HFFc6 (cell line): Measurements from ENCODE around the gene GOLPH3L. TPM values are rescaled to one million over a fixed set of nuclear protein-coding genes. Genes with fewer than 3 reads are reported as not detected.
"Not testable (repeated sequence)": the region's sequence is repeated elsewhere in the genome, so short reads cannot be mapped to it uniquely, and the experiment has no call there.

Source experiments
- DNase-seq: peaks from one replicate; pipeline ENCODE4 v3.0.0-alpha.2; 2018
- H3K27ac Mint-ChIP-seq: 2 replicates; pipeline ENCODE4 v1.8.0; 2020; ENCODE audit warnings: mild to moderate bottlenecking, mixed read lengths
- H3K27me3 Mint-ChIP-seq: 2 replicates; pipeline ENCODE4 v1.8.0; 2021; ENCODE audit warnings: mild to moderate bottlenecking, moderate library complexity, mixed read lengths; ENCODE audit not compliant: insufficient read depth
- H3K36me3 Mint-ChIP-seq: 2 replicates; pipeline ENCODE4 v1.8.0; 2021; ENCODE audit warnings: low read depth, mixed read lengths
- H3K4me1 Mint-ChIP-seq: 2 replicates; pipeline ENCODE4 v1.8.0; 2020; ENCODE audit warnings: low read depth, mixed read lengths
- H3K4me3 Mint-ChIP-seq: 2 replicates; pipeline ENCODE4 v1.8.0; 2020; ENCODE audit warnings: mild to moderate bottlenecking, moderate library complexity, mixed read lengths
- H3K9me3 Mint-ChIP-seq: 2 replicates; pipeline ENCODE4 v1.8.0; 2020; ENCODE audit warnings: mild to moderate bottlenecking, mixed read lengths
- total RNA-seq, 6 experiments: library from RNA; stranded (reverse); fragmentation: NEBNext Ultra II Directional; extraction: Animal tissue kit (Norgen Biotek cat#: 25700); gene quantifications; 2 replicates in 1 of 6; 3 replicates in 5 of 6; pipeline ENCODE4 v1.2.3, GENCODE V29; 2021
- TF ChIP-seq, protein P1 (sequence below): fragments of 200-600 bp; sonication (generic); IDR thresholded peaks from 2 replicates; pipeline ENCODE4 v1.5.0; 2021; ENCODE audit warnings: antibody characterized with exemption, mild to moderate bottlenecking

The GOLPH3L gene
- total RNA-seq, 6 experiments from 2014 or later: 22.0 to 26.3 (median 24.6) TPM

DNA sequence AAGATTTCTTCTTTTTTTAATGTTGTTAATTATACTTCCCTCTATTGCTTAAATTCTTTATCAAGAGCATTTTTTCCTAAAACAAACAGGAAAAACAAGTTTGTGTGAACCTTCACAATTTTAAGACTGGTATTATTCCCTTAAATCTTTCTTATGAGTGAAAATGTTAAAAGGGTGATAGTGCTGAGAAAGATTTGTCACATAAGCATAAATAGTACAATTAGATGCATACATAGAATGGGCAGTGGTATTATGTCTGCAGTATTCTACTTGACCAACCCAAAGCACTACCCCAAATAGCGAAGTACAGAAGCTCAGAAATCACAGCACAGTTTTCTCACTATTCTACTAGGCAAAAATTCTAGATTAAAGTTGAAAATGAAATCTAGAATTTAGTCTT, 18.0 kb downstream of the GOLPH3L start:
- TF ChIP-seq, protein P1, sequence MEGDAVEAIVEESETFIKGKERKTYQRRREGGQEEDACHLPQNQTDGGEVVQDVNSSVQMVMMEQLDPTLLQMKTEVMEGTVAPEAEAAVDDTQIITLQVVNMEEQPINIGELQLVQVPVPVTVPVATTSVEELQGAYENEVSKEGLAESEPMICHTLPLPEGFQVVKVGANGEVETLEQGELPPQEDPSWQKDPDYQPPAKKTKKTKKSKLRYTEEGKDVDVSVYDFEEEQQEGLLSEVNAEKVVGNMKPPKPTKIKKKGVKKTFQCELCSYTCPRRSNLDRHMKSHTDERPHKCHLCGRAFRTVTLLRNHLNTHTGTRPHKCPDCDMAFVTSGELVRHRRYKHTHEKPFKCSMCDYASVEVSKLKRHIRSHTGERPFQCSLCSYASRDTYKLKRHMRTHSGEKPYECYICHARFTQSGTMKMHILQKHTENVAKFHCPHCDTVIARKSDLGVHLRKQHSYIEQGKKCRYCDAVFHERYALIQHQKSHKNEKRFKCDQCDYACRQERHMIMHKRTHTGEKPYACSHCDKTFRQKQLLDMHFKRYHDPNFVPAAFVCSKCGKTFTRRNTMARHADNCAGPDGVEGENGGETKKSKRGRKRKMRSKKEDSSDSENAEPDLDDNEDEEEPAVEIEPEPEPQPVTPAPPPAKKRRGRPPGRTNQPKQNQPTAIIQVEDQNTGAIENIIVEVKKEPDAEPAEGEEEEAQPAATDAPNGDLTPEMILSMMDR: no peak
- Mint-ChIP-seq H3K27me3 (no peaks in the 10 kb centered on the region), H3K36me3 (no peaks in the 10 kb centered on the region), H3K9me3 (no peaks in the 10 kb centered on the region), H3K4me1 (no peaks in the 10 kb centered on the region), H3K4me3 (no peak overlapping the region), H3K27ac (no peak overlapping the region)
- no peak for DNase-seq

DNA sequence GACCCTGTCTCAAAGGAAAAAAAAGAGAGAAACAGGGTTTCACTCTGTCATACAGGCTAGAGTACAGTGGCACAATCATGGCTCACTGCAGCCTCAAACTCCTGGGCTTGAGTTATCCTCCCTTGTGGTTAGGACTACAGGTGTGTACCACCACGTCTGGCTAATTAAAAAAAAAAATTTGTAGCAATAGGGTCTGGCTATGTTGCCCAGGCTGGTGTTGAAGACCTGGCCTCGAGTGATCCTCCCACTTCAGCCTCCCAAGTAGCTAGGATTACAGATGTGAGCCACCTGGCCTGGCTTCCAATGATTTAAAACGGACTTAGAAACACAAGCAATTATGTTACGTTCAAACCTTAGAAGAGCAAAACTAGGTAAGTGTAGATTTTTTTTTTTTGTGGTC, 22.1 kb downstream of the GOLPH3L start:
- no peak for DNase-seq
- TF ChIP-seq, protein P1: no peak
- no peak overlapping the region for H3K27ac Mint-ChIP-seq
- no peaks in the 10 kb centered on the region for H3K36me3 Mint-ChIP-seq
- no peaks in the 10 kb centered on the region for H3K4me1 Mint-ChIP-seq
- no peak overlapping the region for H3K4me3 Mint-ChIP-seq
- H3K9me3 Mint-ChIP-seq: no peaks in the 10 kb centered on the region
- peaks cover 1% of the 10 kb centered on the region; the same call in 1 of the 2 replicates for H3K27me3 Mint-ChIP-seq

DNA sequence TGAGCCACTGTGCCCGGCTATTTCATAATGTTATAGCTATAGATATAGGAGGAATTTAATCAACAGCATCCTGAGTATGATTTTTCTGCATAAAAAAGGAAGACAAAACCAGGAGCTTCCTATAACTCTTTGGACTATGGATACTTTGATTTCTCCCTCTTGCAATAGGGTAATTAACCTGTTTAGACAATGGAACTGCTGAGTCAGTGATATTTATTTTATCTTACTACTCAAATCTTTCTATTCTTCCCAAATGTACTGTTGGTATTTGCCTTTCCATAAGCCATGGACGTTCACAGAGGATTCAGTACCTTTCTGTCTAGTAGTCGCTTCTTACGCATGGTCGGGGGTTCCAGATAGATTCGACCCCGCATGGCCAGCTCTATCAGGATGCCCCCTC, 33.6 kb downstream of the GOLPH3L start:
- peaks cover 20% of the 10 kb centered on the region for H3K36me3 Mint-ChIP-seq
- DNase-seq: no peak
- no peaks in the 10 kb centered on the region for H3K9me3 Mint-ChIP-seq
- no peak overlapping the region for H3K4me3 Mint-ChIP-seq
- H3K4me1 Mint-ChIP-seq: peaks cover 7% of the 10 kb centered on the region; the same call in 1 of the 2 replicates
- H3K27me3 Mint-ChIP-seq: peaks cover 3% of the 10 kb centered on the region; the same call in 1 of the 2 replicates
- TF ChIP-seq, protein P1: no peak
- H3K27ac Mint-ChIP-seq: no peak overlapping the region

DNA sequence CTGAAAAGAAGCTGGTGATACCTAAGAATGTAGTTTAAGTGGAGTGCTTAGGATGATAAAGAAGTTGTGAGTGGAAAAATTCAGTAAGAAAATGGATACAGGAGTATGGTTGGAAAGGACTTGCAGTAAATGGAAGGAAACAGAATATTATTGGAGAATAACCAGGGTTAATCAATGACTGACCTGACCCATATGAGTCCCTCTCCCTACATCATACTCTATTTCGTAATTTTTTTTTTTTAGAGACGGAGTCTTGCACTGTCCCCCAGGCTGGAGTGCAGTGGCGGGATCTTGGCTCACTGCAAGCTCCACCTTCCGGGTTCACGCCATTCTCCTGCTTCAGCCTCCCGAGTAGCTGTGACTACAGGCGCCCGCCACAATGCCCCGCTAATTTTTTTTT, 34.1 kb downstream of the GOLPH3L start:
- peaks cover 7% of the 10 kb centered on the region; the same call in 1 of the 2 replicates for H3K4me1 Mint-ChIP-seq
- H3K27ac Mint-ChIP-seq: no peak overlapping the region
- DNase-seq: no peak
- no peaks in the 10 kb centered on the region for H3K9me3 Mint-ChIP-seq
- TF ChIP-seq, protein P1: no peak
- H3K36me3 Mint-ChIP-seq: peaks cover 21% of the 10 kb centered on the region
- H3K27me3 Mint-ChIP-seq: peaks cover 3% of the 10 kb centered on the region; the same call in 1 of the 2 replicates
- H3K4me3 Mint-ChIP-seq: no peak overlapping the region

DNA sequence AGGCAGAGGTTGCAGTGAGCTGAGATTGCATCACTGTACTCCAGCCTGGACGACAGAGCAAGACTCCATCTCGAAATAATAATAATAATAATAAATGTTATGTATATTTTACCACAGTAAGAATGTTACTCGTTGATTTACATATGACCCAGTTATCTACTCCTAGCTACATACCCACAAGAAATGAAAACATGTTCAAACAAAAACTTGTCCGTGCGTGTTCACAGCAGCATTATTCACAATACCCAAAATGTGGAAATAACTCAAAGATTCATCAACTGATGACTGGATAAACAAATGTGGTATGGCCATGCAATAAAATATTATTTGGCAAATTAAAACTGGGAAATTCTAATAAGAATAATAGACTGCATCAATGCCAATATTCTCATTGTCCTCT, 35.8 kb downstream of the GOLPH3L start:
- H3K27ac Mint-ChIP-seq: no peak overlapping the region
- H3K4me3 Mint-ChIP-seq: no peak overlapping the region
- no peak for DNase-seq
- peaks cover under 1% of the 10 kb centered on the region; the same call in 1 of the 2 replicates for H3K27me3 Mint-ChIP-seq
- TF ChIP-seq, protein P1: no peak
- no peaks in the 10 kb centered on the region for H3K4me1 Mint-ChIP-seq
- no peaks in the 10 kb centered on the region for H3K9me3 Mint-ChIP-seq
- H3K36me3 Mint-ChIP-seq: peaks cover 21% of the 10 kb centered on the region

DNA sequence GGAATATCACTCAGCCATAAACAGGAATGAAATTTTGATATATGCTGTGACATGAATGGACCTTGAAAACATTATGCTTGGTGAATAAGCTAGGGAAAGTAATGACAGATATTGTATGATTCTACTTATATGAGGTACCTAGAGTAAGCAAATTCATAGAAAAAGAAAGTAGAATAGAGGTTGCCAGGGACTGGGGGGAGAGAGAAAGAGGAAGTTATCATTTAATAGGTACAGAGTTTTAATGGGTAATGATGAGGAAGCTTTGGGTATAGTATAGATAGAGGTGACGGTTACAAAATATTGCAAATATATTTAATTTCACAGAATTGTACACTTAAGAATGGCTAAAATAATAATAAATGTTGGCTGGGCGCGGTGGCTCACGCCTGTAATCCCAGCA, 36.4 kb downstream of the GOLPH3L start:
- Mint-ChIP-seq H3K4me1 (no peaks in the 10 kb centered on the region), H3K36me3 (peaks cover 21% of the 10 kb centered on the region), H3K27ac (no peak overlapping the region), H3K27me3 (no peaks in the 10 kb centered on the region), H3K9me3 (no peaks in the 10 kb centered on the region), H3K4me3 (no peak overlapping the region)
- no peak for DNase-seq
- TF ChIP-seq, protein P1: no peak

DNA sequence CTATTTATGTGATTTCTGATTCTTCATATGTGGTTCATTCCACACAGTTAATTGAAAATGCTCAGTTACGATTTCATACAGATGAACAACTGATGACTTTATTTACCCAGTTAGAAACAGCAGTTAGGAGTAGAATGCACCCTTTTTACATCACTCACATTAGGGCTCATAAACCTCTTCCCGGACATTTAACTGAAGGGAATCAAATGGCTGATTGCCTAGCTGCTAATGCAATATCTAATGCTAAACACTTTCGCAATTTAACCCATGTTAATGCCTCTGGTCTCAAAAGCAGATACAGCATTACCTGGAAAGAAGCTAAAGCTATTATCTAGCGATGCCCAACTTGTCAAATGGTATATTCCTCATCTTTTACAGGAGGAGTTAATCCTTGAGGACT, 39.9 kb downstream of the GOLPH3L start:
- not testable (repeated sequence) for H3K9me3 Mint-ChIP-seq, DNase-seq, H3K4me3 Mint-ChIP-seq, H3K27ac Mint-ChIP-seq, H3K4me1 Mint-ChIP-seq, H3K27me3 Mint-ChIP-seq
- H3K36me3 Mint-ChIP-seq: peaks cover 21% of the 10 kb centered on the region

DNA sequence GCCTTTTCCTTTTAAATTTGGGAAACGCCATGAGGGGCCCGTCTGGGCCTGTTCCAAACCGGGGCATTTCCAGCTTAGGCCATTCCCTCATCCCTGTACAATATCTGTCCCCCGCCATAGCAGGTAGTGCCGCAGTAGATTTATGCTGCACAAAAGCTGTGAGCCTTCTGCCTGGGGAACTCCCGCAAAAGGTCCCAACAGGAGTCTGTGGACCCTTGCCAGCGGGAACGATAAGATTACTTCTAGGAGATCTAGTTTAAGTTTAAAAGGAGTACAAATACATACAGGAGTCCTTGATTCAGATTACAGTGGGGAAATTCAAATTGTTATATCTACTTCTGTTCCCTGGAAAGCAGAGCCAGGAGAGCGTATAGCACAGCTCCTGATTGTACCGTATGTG, 42.3 kb downstream of the GOLPH3L start:
- not testable (repeated sequence) for H3K4me1 Mint-ChIP-seq, H3K27ac Mint-ChIP-seq, DNase-seq, H3K27me3 Mint-ChIP-seq, H3K4me3 Mint-ChIP-seq, H3K9me3 Mint-ChIP-seq
- H3K36me3 Mint-ChIP-seq: peaks cover 14% of the 10 kb centered on the region
